CD4-positive, alpha-beta T cell treated with Interleukin-4 for 1 hour (primary cell): Measurements from ENCODE around the gene OPTC.
"Not testable (repeated sequence)": the region's sequence is repeated elsewhere in the genome, so short reads cannot be mapped to it uniquely, and the experiment has no call there.

Experiments
- DNase-seq, 2 donors: peaks; one replicate each; pipeline ENCODE4 v3.0.0-alpha.2; 2020 to 2022

Gene OPTC, protein sequence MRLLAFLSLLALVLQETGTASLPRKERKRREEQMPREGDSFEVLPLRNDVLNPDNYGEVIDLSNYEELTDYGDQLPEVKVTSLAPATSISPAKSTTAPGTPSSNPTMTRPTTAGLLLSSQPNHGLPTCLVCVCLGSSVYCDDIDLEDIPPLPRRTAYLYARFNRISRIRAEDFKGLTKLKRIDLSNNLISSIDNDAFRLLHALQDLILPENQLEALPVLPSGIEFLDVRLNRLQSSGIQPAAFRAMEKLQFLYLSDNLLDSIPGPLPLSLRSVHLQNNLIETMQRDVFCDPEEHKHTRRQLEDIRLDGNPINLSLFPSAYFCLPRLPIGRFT

DNA sequence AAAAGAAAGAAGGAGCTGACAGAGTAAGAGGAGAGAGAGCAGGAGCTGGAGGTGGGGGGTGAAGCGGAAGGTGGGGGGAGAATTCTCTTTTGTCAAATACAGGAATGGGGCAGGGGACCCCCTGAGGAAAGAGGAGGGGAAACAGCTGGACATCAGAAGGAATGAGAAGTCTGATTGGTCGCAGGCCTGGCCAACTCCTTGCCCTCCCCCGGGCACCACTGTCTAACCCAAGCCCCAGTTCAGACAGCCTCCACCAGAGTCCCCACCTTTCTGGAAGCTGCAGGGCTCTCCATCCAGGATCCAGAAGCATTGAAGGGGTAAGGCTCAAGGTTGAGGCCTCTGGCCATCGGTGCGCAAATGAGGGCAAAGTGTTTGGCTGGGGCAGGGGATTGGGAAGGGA, at the start of gene OPTC:
Gene OPTC, plus strand, starts transcription at position 253 of the 400 bp plus-strand sequence. CDS start 1,853 bp downstream, outside the sequence.
- DNase-seq = no peak

DNA sequence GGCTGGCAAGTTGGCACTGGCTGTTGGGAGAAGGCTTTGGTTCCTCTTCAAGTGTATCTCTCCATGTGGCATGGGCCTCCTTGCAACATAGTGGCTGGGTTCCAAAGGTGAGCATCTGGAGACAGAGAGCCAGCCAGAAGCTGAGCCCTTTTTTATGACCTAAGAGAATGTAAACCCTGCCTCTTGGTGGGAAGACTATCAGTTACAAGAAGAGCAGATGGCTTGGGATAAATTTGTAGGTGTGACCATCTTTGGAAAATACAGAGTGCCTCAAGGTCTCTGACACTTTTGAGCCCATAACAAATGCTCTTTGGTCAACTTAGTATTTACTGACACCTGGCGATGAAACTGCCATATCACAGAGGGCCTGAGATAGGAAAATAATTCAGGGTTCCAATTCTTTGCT, 49.8 kb upstream of the OPTC start:
- no peak for DNase-seq

DNA sequence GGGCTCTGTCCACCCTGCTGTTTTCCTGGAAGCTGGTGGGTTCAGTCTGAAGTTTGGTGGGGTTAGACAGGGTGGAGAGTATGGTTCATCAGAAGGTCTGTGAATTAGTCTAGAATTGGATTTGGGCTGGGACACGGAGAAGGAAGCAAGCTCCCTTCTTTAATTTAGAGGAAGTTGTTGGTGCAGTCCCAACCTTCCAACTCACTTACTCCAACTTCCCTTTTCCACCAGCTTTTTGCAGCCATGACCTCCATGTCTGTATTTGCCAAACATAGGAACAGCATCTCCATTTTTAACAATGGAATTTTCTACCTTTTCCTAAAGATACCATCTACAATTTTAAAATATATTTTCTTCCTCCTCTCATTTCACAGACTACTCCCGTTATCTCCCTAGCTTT, 46.8 kb upstream of the OPTC start:
- DNase-seq = no peak

DNA sequence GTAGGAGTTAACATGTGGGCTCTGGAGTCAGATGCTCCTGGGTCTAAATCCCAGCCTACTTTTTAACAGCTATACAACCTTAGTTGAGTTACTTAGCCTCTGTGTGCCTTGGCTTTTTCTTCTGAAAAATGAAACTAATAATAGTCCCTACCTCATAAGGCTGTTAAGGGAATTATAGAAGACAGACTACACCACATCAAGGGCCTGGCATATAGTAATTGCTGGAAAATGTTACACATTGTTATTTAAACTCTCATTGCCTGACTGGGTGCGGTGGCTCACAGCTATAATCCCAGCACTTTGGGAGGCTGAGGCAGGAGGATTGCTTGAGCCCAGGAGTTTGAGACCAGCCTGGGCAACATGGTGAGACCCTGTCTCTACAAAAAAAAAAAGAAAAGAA, 46.4 kb upstream of the OPTC start:
- DNase-seq = not testable (repeated sequence)

DNA sequence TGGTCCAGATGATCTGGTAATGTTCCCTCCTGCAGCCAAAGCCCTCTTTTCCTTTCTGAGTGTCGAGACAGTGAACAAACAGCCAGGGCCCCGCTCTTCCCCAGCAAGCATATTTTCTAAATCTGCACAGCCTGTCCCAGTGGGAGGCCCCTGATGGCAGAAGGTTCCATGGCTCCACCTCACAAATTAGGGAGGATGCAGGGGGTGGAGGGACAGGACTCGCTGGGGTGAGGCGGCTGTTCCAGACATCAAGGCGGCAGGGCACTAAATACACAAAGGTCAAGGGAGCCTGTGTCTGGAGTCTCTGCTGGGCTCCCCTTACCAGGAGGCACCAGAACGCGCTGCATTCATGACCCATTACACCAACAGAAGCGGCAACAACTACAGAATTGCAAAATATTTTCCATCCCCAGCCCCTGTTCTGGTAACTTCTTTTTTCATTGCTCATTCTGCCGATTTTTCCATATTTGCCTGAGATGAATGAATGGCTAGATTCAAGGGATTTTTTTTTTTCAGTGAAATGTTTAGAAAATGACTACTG, 45.4 kb upstream of the OPTC start:
- no peak for DNase-seq

DNA sequence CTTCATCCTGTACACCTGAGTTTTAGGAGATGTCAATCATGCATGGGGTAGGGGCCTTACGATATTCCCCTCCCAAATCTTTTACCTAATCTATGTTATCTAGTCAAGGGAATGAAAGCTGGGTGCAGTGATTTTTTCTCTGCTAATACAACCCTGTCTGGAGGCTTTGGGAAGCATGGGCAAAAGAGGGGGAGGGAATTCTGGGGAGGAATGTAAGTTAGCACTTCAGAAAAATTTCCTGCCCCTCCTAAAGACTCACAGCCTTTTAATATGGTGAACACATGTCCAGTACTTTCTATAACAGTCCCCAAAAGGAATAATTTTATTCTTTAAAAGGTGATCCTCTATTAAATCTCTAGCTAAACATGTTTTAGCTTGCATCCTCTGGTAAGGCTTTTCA, 44.0 kb upstream of the OPTC start:
- no peak for DNase-seq

DNA sequence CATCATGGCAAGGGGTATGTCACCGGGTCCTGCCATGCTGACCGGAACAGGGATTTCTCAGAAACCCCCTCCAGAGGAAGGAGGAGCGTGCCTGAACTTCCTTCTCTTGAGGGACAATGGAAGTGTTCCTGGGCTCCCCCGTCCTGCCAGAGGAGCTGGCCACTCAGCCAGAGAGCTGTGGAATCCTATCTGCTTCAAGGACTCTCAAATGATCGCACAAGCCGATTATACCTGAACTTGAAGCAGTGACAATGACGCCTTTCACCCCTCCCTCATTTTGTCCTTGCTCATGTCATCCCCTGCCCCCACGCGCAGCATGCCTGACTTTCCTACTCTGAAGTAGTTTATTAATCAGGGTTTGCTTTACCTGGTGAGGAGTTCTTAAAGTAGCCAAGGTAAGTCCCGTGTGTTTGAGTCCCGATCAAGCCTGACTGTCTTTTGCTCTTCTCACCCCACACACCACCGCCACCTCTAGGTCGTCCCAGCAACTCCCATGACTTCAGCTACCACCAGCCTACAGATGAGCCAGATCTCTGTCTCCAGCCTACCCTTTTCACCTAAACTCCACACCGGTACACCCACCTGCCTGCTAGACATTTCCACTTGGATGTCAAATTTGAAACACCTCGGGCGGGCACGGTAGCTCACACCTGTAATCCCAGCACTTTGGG, 43.3 kb upstream of the OPTC start:
- DNase-seq = no peak

DNA sequence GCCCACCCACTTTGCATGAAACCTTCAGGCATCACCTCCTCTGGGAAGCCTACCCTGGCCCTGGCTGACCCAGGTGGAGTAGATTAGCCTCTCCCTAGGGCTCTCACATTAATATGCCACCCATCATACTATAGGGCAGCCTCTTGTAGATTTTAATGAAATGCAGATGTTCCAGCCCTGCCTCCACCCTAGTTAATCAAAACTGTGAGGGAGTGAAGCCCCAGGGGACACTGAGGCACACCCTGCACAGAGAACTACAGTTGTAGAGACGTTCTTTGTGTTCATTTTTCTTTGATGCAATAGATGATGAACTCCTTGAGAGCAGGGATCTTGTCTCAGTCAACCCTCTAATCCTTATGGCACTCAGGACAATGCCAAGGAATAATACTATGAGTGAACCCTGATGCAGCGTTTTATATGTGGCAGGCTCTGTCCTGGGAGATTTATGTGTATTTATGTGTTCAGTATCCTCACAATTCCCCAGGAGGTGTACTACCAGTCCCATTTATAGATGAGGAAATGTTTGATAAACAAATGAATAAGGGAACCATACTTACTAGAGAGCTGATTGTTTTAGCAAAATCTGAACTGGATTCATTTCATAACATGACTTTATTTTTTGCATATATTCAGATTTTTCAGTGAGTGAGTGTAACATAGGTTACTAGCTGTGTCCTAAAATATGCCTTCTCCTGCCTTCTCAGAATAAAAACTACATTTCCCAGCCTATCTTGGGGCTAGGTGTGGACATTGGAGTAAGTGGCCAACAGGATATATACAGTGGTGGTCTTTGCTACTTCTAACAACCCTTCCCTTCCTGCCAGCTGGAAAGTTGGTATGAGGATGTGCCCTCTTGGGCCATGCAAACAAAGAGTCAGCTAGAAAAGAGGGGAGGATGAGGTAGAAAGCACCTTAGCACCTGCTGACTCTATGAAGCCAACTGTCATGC, 41.8 kb upstream of the OPTC start:
- no peak for DNase-seq

DNA sequence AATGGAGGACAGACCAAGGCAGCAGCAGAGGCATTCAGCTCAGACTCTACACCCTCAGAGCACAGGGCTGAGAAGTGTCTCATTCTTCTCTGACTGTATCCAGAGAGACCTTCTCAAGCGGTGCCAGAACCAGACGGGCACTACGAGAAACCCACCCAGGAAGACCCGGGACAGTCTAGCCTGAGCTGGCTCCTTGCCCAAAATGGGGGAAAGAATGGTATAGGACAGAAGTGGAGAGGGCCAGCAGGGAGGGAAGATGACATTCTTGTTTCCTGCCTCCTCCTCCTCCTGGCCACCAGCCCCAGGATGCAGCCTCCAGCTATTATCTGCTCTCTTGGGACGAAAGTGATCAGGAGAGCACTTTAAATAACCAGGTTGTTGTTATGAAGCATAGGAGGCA, 40.9 kb upstream of the OPTC start:
- no peak for DNase-seq

DNA sequence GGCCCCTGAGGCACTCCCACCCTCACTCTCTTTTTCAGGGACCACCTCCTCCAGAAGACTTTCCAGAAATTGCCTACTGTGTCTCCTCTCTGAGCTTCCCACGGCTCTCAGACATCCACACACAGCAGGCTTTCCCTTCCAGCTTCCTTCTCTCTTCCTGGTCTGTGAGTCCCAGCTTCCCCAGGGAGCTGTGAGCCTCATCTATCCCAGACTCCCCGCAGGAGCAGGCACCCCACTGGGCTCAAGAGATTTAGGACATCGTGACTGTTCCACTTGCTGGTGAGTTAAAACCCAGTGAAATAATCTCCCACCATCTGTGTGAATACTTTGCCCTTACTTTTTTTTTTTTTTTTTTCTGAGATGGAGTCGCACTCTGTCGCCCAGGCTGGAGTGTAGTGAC, 40.3 kb upstream of the OPTC start:
- no peak for DNase-seq

DNA sequence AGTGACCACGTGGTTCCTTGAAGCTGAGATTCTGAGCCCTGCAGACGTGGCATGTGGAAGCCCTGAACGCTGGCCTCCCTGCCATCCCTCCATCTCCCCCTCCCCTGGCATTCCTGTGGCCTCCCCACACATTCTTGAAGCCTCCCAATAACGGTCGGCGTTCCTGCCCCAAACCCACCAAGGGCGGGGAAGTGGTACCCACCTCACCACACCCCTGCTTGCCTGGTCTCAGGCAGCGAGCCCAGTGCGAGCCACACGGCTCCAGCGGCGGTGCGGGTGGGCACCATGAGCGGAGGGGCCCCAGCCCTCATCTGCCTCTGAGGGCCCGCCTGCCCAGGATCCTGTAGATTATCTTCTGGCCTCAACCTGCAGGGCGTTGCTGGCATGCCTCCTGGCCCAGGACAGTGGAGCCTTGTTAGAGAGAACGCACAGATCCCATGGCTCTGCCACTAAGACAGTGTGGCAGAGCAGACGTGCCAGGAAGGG, 38.9 kb upstream of the OPTC start:
- no peak for DNase-seq

DNA sequence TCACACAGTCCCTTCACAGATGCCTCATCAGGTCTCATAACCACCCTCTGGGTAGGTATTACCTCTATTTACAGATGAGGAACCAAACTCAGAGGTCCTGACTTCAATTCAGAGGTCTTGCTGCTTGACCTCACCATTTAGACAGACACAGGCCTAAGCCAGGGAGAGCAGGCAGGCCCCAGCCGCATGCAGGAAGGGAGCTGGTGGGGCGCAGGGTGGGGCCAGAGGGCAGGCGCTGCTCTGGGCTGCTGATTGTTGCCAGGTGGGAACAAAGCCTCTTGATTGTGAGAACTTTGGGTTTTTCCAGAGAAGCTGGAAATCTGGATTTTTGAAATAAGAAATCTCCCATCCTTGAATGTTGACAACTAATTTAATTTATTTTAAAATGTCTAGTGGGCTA, 38.2 kb upstream of the OPTC start:
- no peak for DNase-seq

DNA sequence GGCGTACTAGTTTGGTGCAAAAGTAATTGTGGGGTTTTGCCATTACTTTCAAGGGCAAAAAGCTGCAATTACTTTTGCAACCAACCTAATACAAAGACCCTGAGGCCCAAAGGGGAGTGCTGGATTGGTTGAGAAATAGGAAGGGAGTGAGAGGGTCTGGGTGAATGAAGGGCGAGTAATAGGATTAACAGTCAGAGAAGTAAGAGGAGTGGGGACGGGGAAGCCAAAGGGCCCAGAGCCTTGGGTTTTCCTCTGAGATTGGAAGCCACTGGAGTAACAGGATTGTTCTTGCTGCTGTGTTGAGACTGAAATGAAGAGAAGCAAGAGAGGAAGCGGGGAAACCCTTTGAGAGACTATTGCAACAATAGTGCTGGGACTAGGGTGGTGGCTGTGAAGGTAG, 37.4 kb upstream of the OPTC start:
- no peak for DNase-seq

DNA sequence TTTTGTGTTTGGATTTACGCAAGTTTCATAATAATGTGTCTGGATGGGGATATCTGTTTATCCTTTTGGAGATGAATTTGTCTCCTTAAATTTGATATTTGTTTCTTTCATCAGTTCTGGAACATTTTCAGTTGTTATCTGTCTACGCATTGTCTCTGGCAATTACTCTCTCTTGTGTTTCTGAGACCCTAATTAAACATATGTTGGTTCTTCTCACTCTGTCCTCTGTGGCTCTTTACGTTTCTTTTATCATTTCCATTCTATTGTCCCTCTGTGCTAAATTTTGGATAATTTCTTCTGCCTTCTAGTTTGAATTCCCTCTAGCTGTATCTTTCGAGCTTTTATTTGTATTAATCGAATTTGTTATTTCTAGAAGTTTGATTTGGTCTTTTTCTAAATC, 35.9 kb upstream of the OPTC start:
- no peak for DNase-seq

DNA sequence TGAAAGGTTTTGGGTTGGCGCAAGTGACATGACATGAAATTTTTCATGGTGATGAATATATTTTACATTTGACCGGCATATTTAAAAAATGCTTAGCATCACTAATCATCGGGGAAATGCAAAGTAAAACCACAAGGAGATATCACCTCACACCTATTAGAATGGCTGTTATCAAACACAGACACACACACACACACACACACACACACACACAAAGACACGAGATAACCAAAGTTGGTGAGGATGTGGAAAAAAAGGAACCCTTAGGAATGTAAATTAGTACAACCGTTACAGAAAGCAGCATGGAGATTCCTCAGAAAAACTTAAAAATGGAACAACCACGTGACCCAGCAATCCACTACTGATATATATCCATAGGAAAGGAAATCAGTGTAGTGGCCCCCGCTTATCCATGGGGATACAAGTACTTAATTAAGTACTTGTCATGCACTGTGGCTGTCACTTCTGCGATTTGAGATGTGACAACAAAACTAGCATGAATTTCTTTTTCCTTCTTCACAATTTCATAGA, 34.2 kb upstream of the OPTC start:
- DNase-seq = no peak

DNA sequence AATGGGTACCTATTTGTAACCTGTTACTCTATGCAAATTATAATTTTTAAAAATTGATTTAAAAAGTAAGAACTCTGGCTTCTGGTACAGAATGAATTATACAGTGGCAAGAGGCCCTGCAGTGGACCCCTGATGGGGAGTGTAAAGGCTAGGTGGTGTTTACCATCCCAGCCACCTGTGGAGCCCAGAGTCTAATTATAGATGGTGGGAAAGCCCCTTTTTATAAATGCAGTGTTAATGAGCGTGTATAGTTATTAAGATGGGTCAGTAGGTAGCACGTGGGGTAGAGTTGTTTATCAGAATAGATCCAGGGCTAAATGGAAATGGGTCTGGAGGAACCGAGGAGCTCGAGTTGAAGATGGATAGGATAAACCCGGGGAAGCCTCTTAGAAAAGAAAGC, 32.2 kb upstream of the OPTC start:
- DNase-seq = no peak

DNA sequence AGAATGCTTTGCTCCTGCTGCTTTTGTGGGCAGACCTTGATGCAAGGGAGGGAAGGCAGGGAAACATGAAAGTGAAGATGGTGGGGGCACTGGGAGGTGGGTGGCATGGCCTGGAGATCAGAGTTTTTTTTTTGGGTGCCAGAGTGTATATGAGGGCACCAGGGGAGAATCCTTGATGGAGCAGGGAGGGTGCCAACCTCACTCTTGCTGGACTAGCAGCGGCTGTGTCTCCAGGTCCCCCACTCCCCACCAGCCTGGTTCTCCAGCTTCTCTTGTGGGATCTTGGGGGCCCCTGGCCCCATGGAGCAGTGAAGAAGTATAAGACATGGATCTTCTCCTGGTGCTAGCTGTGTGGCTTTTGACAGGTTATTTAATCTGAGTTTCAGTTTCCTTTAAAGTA, 31.8 kb upstream of the OPTC start:
- DNase-seq = no peak

DNA sequence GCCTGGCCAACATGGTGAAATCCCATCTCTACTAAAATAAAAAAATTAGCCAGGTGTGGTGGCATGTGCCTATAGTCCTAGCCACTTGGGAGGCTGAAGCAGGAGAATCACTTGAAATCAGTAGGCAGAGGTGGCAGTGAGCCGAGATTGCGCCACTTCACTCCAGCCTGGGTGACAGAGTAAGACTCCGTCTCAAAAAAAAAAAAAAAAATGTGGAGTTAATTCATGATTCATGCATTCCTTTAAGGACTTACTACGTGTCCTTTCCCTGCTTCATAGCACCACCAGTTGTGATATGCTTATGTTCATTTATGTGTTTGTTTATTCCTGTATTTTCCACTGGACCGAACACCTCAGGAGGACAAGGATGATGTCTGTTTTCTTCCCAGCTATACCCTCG, 31.1 kb upstream of the OPTC start:
- DNase-seq = no peak

DNA sequence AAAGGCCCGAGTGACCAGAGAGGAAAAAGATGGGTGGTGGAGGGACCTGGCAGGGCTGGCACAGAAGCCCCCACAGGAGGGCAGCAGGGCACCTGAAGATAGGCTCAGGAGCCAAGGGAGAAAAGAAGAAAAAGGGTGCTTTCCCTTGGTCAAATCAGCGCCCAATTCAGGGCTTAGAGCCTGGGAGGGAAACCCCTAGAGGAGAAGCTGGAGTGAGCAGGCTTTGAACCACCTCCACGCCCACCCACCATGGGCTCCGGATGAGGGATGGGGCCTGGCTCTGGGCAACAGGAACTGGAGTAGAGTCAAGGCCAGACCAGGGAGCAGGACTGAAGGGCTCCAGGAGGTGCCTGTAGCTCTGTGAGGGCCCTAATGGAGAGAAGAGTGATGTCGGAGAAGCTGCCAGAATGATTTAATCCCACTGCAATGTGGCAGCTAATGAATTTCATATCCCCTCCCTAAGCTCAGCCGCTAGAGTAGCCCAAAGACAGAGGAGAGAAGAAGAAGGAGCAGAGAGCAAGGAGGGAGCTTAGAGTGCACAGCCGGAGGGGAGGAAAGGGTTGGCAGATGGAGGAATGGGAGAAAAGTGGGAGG, 30.4 kb upstream of the OPTC start:
- DNase-seq = no peak

DNA sequence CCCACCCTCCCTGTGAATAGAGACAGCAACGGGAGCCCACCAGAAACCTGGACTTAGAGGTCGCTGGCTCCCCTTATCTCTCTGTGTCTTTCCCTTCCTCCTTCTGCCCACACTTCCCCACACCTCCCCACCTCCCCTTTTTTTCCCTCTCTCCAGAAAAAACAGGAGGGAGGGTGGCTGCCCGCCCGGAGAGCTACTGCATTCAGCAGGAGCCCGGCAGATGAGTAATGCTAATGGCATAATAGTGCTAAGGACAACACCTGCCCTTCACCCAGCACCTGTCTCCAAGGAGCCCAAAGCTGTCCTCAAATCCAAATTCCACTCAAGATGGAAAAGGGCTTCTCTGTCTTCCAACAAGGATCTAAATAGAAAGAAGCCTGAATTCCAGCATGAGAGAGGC, 29.7 kb upstream of the OPTC start:
- no peak for DNase-seq

DNA sequence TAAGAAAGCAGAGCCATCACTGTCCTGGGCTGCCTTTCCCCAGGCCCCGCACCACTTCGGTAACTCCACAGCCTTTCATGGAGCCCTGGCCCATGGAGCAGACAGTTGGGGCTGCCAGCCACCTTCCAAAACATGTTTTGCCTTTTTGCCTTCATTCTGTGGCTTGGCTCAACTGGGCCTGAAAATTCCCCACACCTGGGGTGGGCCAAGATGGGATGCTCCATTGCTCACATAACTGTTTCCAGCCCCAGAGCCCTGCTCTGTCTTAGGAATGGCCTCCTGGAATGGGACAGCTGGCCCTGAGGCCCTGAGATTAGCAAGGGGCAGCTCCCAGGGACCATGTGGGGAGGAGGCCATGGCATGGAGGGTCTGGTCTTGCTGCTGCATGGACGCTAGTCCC, 29.2 kb upstream of the OPTC start:
- DNase-seq = no peak

DNA sequence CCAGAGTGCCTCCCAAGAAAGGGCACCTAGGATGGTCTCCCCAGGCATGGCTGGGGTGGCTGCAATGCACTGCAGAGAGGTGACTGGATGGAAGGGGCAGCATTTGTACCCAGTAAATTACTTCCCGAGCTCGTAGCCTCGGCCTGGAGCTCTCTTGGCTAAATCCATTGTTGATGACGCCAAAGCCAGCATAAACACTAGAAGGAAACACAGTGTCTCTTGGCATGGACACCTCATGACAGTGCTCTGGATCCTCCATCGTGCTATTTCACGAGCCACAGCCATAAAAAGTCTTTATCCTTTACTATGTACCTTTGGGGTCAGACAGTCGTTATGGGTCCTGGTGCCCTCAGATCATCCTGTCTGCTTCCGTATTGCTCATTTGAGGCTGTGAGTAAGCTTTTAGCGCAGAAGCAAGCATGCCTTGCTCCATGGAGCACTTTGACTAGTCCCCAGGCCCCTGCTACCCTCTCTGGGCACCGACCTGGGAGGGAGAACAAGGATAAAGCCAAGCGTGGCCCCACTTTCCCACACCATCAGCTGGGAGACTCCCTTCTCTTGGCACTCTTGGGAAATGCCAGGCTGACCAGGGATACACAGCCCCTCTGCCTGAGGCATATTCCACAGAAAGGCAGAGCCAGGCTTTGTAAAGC, 28.7 kb upstream of the OPTC start:
- no peak for DNase-seq
